Measurements from ENCODE around the gene GLB1L. TPM values are rescaled to one million over a fixed set of nuclear protein-coding genes. Genes with fewer than 3 reads are reported as not detected.

Gene GLB1L
- polyA plus RNA-seq, 4 donors = 16.5 to 24.9 (median 24.1) TPM

DNA sequence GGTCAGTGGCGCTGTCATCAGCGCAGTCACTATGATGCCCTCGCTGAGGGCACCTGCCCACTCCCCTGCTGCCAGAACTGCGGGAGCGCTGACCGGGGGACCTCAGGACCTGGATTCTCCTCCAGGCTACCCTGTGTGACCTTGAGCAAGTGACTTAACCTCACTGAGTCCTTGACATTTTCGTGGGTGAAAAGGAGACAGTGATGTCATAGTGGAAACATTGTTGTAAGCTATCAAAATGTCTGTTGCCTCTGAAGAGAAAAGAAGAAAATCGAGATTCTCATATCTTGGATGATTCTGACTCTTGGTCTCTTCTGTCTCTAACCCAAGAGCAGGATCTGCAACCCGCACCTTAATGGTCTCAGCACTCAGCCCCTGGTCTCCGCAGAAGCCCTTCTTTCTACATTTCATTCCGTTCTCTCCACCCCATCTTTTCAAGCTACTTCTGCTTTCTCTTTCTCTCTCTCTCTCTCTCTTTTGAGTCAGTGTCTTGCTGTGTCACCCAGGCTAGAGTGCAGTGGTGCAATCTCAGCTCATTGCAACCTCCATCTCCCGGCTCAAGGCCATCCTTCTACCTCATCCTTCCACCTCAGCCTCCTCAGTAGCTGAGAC, 9.5 kb upstream of the GLB1L start:
- no peak for DNase-seq (ENCODE audit: low read depth in 4 of 4, low spot score in 2 of 4)

DNA sequence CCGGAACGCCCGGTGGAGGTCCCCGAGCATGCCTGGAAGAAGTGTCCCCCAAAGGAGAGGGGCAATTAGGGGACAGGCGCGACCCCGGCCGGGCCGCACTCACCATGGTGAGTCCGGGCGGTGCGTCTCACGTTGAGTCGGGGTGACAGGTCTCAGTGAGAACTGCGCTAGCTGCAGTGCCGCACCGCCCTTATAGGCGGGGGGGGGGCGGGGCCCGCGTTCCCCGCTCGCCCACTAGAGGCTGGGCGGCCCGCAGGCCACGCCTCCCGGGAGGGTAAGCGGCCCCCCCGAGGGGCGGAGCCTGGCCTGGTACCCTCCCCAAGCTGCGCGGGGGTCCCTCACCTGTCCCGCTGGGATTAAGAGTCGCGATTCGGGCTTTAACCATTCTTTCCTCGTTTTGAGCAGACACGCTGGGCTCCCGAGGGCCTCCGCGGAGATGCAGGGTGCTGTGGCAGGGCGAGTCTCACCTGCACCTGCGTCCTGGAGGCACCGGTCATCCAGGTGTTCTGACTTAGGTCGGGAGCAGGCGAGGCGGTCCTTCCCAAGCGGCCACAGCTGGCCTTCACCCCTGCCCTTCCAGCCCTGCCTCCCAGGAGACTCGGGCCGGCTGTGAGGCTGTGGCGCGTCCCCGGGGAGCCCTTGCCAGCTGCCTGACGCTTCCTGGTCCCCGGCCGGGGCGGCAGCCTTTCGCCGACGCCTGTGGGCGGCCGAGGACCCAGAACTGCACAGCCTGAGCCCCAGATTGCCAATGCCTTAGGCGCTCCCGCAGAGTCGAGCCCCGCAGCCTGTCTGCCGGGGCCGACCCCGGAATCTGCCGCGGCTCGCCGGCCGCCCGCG, 8.7 kb upstream of the GLB1L start, which contains the start of gene TUBA4A:
TUBA4A (minus strand) TSS at position 166 of the 837 bp plus-strand sequence; CDS start at position 106, 60 bp downstream.
- no peak for DNase-seq (ENCODE audit: low read depth in 4 of 4, low spot score in 2 of 4)

DNA sequence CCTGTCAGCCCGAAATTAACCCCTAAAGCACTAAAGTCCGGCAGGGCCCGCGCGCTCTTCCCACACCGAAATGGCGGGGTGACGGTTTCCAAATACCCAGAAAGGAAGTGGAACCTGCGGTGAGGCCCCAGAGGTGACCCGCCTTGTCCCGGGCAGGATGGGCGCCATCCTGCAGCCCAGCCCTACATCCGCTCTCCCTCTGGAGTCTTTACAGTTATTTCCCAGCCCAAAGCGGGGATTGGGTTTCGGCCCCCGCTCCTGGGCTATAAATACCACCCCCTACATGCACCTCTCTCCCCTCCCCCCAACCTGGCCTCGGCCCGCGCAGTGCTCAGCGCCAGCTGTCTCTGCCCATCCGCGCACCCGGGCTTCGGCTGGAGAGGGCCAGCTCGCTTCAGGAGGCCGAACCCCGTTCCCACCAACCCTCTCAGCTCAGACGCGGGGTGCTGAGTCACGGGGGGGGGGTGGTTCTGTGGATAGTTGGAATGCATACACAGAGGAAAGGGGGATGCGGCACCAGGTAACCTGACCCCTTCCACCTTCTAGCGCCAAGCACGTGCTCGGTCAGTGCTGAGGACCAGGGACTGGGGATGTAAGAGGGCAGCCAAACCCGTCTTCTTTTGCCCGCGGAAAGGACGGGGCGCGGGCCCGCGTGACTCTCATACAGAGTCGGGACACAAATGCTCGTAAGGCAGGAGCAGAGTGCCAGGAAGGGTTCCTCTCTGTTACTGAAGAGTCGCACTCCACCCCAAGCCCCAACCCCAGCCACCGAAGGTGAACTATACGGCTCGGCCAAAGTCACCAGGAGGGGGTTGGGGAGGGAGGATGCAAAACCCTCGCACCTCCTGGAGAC, 7.9 kb upstream of the GLB1L start, which contains the start of gene TUBA4B:
TUBA4B (plus strand) TSS at position 344 of the 853 bp plus-strand sequence; CDS start at position 509, 165 bp downstream.
- DNase-seq (ENCODE audit: low read depth in 4 of 4, low spot score in 2 of 4) = no peak

DNA sequence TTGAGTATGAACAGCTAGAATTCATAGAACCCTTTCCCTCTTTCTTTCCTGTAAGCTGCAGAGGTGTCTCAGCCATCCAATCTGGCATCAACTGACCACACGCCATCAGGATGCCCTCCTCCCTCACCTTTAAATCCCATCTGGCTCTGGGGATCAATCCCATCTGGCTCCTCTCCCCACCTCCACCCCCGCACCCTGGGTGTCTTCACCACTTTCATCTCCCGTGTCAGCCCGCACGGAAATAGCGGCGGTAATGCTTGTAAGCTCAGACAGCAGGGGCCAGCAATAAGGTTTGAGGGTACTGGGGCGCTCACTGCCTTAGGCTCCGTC, 7.3 kb upstream of the GLB1L start:
- DNase-seq (ENCODE audit: low read depth in 4 of 4, low spot score in 2 of 4) = no peak

DNA sequence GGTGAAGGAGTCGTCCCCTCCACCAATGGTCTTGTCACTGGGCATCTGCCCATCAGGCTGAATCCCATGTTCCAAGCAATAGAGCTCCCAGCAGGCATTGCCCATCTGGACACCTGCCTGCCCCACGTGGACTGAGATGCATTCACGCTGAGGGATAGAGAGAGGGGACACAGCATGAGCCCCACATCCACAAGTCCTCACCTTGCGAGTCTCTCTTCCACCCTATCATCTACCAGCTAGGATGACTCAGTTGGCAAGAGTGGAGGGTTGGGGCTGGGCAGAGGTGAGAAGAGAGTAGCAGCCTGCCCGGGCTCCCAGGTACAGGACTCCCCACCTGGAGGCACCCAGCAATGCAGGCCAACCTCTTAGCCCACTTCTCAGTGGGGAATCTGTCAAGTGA, 6.8 kb upstream of the GLB1L start:
- DNase-seq (ENCODE audit: low read depth in 4 of 4, low spot score in 2 of 4) = no peak

DNA sequence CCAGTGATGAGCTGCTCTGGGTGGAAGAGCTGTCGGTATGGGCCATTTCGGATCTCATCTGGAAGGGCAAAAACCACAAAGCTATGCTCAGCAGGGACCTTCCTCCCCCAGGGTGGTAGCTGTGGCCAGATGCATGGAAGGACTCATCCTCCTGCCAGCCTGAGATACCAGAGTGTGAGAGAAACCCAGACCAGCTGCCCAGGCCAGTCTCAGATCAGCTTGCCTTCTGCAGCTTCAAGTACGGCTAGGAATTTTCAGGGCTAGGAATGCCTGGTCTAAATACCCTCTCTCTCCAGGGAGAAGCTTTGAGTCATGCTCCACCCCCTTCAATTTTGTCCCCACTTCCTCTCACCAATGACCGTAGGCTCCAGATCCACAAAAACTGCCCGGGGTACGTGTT, 6.4 kb upstream of the GLB1L start:
- no peak for DNase-seq (ENCODE audit: low read depth in 4 of 4, low spot score in 2 of 4)

DNA sequence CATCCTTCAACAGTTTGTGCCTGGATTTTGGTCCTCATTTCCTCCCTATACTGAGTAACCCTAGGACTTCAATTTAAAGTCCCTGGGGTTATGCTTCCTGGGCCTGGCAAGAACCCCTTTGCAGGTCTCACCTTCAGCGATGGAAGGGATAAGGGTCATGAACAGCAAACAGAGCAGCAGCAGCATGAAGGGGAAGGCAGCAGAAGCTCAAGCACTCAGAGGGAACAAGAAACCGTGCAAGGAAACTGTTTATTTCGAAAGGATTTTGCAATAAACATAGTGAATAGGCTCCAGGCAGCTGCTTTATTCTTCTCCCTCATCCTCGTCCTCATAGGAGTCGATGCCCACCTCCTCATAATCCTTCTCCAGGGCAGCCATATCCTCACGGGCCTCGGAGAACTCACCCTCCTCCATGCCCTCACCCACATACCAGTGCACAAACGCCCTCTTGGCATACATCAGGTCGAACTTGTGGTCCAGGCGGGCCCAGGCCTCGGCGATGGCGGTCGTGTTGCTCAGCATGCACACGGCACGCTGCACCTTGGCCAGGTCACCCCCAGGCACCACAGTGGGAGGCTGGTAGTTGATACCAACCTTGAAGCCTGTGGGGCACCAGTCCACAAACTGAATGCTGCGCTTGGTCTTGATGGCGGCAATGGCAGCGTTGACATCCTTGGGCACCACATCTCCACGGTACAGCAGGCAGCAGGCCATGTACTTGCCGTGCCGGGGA, 5.0 kb upstream of the GLB1L start:
- DNase-seq (ENCODE audit: low read depth in 4 of 4, low spot score in 2 of 4) = no peak

DNA sequence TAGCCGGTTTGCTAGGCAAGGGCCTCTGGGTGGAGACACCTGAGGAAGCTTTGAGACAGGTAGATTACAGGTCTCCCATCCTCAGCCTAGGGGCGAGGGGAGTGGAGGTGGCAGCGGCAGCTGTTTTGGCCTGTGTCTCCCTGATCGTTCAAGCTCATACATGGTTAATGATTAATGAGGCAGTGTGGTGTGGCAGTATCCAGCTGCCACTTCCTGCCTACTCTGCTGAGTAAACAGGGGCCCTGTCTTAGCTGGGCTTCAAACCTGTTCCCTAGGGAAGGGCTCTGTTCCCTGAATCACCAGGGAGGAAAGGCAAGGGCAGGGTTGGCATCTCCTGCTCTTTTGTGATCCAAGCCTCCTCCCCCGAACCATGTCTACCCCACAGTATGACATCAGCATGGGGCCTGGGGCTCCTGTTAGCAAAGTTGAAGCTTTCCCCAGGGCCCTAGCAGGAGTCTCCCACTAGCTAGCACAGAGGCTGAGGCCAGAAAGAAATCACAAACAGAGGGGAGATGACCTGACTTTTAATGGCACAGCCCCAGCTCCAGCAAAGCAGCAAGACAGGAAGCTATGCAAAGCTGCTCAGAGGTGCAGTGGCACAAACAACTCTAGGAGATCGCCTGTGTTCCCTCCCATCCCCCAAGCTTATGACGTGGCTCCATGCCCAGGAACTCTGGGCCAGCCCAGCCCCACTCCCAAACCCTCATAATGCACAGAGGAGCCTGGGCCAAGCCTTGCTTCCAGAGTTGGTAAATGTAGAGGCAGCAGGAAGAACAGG, 4.1 kb upstream of the GLB1L start:
- DNase-seq (ENCODE audit: low read depth in 4 of 4, low spot score in 2 of 4) = peak in 1 of 4 donors; percentile 29

DNA sequence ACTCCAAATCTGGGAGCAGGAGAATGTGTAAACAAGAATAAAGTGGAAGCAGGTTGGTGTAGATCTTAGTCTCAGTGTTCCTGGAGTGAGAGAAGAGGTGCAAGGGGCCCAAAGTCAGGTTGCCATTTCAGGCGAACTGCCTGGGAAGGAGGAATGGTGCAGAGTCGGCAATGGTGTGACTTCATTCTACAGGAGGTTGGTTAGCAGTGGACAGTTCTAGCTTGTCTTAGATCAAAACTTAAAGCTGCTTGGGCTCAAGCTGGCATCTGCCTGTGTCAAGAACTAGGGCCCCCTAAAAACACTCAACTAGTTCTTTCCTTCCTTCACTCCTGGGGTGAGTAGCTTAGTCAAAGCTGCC, 3.6 kb upstream of the GLB1L start:
- DNase-seq (ENCODE audit: low read depth in 4 of 4, low spot score in 2 of 4) = no peak

DNA sequence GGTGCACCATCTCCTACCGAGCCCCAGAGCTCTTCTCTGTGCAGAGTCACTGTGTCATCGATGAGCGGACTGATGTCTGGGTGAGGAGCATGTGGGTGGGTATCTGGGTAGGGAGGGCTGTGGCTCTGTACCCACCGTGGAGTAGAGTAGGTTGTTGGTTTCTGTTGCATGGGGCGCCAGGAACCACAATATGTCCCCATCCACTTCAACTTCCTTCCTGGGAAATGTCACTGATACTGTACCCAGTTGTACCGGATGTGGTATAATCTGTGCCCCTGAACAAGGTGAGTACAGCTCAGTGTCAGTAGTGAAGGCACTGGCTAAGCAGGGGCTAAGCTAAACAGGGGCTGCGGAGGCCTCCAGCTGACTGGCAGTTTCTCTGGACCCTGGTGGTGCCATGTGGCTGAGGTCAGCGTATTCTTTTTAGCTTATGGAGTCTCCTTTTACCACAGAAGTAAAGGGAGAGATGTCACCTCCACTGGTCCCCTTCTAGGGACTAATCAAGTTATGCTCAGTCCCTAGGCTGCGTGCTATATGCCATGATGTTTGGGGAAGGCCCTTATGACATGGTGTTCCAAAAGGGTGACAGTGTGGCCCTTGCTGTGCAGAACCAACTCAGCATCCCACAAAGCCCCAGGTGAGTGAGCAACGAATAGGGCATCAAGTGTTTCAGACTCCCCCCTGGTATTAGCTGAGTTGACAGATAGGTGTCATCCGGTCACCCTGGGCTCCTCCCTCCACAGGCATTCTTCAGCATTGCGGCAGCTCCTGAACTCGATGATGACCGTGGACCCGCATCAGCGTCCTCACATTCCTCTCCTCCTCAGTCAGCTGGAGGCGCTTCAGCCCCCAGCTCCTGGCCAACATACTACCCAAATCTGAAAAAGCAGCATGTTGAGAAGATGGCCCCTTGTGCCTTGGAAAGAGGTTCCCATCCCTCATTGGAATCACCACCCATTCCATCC, 2.7 kb upstream of the GLB1L start:
- DNase-seq (ENCODE audit: low read depth in 4 of 4, low spot score in 2 of 4) = no peak

DNA sequence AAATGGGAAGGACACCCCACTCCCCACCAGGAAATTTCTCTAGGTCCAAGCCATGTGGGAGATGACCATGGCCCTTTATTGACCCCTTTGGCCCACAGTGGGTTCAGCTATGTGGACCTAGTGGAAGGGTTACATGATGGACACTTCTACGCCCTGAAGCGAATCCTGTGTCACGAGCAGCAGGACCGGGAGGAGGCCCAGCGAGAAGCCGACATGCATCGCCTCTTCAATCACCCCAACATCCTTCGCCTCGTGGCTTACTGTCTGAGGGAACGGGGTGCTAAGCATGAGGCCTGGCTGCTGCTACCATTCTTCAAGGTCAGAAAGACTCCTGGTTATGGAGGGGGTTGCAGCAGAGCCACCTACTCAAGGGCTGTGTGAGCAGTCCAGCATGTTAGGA, 1.3 kb upstream of the GLB1L start:
- no peak for DNase-seq (ENCODE audit: low read depth in 4 of 4, low spot score in 2 of 4)

DNA sequence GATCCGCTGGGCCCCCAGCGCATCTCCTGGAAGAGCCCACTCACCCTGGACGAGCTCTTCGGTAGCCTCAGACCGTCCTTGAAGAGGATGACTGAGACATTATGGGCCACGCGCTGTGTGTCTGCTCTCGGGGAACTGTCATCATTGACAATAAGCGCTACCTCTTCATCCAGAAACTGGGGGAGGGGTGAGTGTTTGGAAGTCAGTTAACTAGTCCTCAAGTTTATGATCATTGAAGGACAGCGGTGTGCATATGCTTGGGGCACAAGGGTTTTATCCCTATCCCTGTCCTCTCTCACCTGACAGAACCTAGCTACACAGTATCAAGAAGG, 621 bp upstream of the GLB1L start:
- DNase-seq (ENCODE audit: low read depth in 4 of 4, low spot score in 2 of 4) = no peak

DNA sequence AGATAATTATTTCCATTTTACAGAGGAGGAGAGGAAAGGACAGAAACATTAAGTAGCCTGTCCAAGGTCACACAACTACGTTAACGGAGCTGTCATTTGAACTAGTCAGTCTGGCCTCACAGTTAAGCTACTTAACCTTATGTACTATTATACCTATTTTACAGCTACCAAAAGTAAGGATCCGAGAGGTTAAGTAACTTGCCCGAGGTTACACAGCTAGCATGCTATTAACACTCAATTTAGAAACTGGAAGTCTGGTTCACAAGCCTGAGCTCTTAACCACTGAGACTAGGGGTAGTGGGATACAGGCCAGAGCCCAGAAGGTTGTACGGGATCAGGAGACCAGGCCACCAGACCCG, 476 bp downstream of the GLB1L start:
- no peak for DNase-seq (ENCODE audit: low read depth in 4 of 4, low spot score in 2 of 4)

DNA sequence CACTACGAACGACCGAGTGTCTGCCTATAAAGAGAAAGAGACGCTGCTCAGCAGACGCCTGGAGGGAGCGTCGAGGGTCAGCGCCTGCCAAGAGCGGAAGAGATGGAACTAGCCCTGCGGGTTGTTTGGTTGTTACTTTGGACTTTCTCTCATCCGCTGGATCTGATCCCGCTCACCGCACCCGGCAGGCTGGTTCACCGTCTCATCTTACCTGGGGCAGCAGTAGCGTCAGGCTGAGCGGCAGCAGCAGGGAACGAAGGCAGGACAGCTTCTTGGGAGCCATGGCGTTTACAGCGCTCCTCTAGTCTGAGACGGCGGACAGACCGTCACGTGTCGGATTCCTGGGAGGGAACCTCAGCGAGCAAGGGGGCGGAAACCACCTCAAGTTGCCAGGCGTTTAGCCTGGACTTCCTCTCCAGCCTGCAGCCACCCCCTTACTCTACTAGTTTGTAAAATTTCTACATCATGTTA, 1.9 kb downstream of the GLB1L start:
- DNase-seq (ENCODE audit: low read depth in 4 of 4, low spot score in 2 of 4) = no peak

DNA sequence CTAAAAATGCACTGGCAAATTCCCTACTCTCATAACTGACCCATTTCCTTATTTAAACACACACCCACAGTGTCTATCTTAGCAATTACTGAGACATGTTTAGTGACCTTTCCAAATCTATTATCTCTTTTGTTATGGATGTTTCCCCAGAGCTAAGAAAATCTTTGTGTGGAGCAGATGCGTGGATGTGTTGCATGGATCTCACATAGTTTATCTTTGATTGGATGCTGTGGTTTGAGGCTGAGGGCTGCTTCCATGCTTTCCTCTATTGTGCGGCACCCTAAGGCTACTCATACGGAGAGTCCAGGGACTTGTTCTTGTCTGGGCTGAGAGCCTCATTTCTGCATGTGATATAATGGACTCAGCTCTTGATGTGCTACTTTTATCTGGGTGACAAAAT, 10.9 kb downstream of the GLB1L start:
- DNase-seq (ENCODE audit: low read depth in 4 of 4, low spot score in 2 of 4) = no peak

DNA sequence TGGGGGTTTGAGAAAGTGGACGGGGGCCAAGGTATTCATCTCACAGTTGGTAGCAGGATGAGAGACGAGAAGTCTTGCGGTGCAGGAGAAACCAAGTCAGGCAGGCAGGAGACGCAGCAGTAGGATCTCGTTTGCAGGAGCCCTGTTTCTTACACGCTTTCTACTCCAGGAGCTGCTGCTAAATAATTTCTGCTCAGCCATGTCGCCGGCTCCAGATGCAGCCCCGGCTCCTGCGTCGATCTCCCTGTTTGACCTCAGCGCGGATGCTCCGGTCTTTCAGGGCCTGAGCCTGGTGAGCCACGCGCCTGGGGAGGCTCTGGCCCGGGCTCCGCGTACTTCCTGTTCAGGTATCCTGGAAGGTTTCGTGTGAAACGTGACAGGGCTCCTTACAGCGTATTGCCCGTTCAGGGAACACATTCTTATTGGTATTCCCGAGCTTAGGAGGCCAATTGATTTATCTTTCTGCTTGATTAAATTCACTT, 15.1 kb downstream of the GLB1L start:
- no peak for DNase-seq (ENCODE audit: low read depth in 4 of 4, low spot score in 2 of 4)

DNA sequence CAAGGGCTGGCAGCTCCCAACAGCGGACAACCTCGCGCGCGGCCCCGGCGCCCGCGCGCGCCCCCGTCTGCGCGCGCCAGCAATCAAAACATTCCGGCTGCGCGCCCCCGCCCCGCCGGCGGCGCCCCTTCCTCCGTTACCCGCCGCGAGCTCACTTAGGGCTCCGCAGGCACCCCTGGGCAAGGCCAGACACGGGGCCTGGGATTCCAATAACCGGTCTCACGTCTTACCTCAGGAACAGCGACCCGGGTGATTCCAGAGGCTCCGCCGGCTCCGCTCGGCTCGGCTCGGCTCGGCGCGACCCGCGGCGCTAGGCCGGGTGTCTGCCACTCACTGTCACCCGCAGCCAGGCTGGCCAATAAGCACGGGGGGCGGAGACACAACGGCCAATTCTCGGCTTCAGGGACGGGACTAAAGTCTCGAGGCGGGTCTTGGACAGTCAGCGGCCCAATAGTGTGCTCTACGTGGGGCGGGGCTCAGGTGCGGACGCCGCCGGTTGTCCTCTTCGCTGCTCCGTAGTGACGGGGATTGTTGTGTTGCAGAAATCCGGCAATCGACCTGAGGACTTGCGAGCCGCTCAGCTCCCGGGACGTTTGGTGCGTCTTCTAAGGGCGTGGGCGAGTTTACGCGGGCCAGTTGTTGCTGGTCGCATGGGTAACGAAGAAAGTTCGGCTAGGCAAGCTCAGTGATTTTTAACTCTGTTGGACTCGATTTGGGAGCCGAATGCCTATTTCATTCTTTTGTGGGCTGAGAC, 15.8 kb downstream of the GLB1L start, which contains the start of the genes ANKZF1 and ATG9A:
ANKZF1 (plus strand) TSS at position 502 of the 754 bp plus-strand sequence. CDS start 452 bp downstream, outside the sequence.
ATG9A (minus strand) TSS at position 332 of the 754 bp plus-strand sequence. CDS start 1,612 bp downstream, outside the sequence.
- DNase-seq (ENCODE audit: low read depth in 4 of 4, low spot score in 2 of 4) = peak in 3 of 4 donors; percentile 93 to 98 (median 95)

DNA sequence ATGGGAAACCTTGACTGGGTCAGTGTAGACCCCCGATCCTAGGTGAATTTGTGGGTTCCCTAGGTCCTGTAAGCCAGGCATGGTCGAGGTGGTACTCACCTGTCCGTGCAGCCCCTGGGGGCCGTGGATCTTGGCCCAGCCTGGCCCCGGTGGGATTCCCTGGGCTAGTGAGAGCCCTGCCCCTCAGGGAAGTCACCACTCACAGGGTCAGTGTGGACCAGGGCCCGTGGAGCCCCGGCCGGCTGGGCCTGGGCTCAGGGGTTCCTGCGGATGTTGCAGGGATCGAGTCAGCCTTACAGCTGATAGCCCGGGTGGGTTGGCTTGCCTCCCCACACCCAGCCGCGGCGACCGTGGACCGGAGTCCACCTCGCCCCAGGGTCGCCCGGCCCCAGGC, 16.3 kb downstream of the GLB1L start:
- DNase-seq (ENCODE audit: low read depth in 4 of 4, low spot score in 2 of 4) = no peak
